Adrenal gland (tissue), 5 donors: ENCODE results near the gene TIGD1.

ENCODE experiments used
- POLR2A ChIP-seq, 2 donors: fragments of 450-650 bp; IDR thresholded peaks; one replicate each; pipeline ENCODE4 v1.6.1; 2017; ENCODE audit warnings: antibody characterized with exemption in 2 of 2, mild to moderate bottlenecking in 2 of 2, moderate library complexity in 1 of 2
- TF ChIP-seq, protein P1 (sequence below), 6 experiments: fragments of 450-650 bp in 4 of 6; fragments of 200-600 bp in 2 of 6; sonication (generic) in 1 of 6; IDR thresholded peaks; 1 replicate in 5 of 6; 2 replicates in 1 of 6; pipeline versions ENCODE4 v1.5.1 to v1.8.0; 2016 to 2021; ENCODE audit warnings: antibody characterized with exemption in 6 of 6, mild to moderate bottlenecking in 2 of 6, moderate library complexity in 1 of 6
- donor health status: DM: no; HTN: no; CAD: no.

DNA sequence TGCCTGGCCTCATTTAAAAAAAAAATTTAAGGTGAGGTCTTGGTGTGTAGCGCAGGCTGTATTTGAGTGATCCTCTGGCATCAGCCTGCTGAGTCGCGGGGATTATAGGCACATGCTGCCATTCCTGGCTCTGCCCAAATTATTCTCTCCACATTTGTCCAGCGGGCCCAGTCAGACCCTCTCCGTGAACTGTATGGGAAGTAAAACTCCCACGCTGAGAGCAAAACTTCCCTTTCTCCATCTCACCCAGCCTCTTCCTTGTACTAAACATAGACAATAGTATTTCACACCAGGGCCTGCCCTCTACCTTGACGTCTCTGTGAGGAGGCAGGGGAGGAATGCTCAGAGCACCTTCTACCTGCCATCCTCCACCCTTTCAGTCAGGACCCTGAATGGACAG is 37.2 kb upstream of the TIGD1 start:
- TF ChIP-seq, protein P1, sequence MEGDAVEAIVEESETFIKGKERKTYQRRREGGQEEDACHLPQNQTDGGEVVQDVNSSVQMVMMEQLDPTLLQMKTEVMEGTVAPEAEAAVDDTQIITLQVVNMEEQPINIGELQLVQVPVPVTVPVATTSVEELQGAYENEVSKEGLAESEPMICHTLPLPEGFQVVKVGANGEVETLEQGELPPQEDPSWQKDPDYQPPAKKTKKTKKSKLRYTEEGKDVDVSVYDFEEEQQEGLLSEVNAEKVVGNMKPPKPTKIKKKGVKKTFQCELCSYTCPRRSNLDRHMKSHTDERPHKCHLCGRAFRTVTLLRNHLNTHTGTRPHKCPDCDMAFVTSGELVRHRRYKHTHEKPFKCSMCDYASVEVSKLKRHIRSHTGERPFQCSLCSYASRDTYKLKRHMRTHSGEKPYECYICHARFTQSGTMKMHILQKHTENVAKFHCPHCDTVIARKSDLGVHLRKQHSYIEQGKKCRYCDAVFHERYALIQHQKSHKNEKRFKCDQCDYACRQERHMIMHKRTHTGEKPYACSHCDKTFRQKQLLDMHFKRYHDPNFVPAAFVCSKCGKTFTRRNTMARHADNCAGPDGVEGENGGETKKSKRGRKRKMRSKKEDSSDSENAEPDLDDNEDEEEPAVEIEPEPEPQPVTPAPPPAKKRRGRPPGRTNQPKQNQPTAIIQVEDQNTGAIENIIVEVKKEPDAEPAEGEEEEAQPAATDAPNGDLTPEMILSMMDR (IDR thresholded peaks at IDR 0.05) = no peak
- TF ChIP-seq POLR2A (IDR thresholded peaks at IDR 0.05) = no peak
